HG02885 (cell line): Measurements from ENCODE around the gene TOP2B.

Experiments used
- ATAC-seq: cut with Tn5 transposase; IDR thresholded peaks from one replicate; pipeline ENCODE4 v1.9.1; 2021; ENCODE audit warnings: mild to moderate bottlenecking; ENCODE audit not compliant: unreplicated experiment, poor library complexity

TOP2B gene

GRCh38 chr3:25620493-25620892 lies 44.2 kb downstream of the TOP2B start:
- ATAC-seq = no peak

- ATAC-seq = no peak
Observed at GRCh38 chr3:25619382-25619781, 45.3 kb downstream of the TOP2B start.

- ATAC-seq = no peak
Observed at GRCh38 chr3:25618028-25618427, 46.7 kb downstream of the TOP2B start.

- ATAC-seq = no peak
Observed at GRCh38 chr3:25611193-25611592, 53.5 kb downstream of the TOP2B start.

- ATAC-seq = no peak
Observed at GRCh38 chr3:25610779-25611178, 53.9 kb downstream of the TOP2B start.

- peak; percentile 60 for ATAC-seq
Observed at GRCh38 chr3:25610167-25610566, 54.5 kb downstream of the TOP2B start.

- no peak for ATAC-seq
Observed at GRCh38 chr3:25604107-25604805, 60.5 kb downstream of the TOP2B start.

- no peak for ATAC-seq
Observed at GRCh38 chr3:25603703-25604102, 61.0 kb downstream of the TOP2B start.

- ATAC-seq = no peak
Observed at GRCh38 chr3:25597535-25598101, 67.1 kb downstream of the TOP2B start.

GRCh38 chr3:25594007-25594502 lies 70.7 kb downstream of the TOP2B start:
- peak; percentile 58 for ATAC-seq

GRCh38 chr3:25593001-25593400 lies 71.7 kb downstream of the TOP2B start:
- no peak for ATAC-seq

GRCh38 chr3:25592510-25592968 lies 72.2 kb downstream of the TOP2B start:
- peak; percentile 34 for ATAC-seq

GRCh38 chr3:25589783-25590258 lies 74.9 kb downstream of the TOP2B start:
- no peak for ATAC-seq

- no peak for ATAC-seq
Observed at GRCh38 chr3:25589104-25589782, 75.5 kb downstream of the TOP2B start.

GRCh38 chr3:25588441-25589103 lies 76.1 kb downstream of the TOP2B start:
- ATAC-seq = no peak

- no peak for ATAC-seq
Observed at GRCh38 chr3:25587975-25588374, 76.7 kb downstream of the TOP2B start.

- no peak for ATAC-seq
Observed at GRCh38 chr3:25587526-25587925, 77.2 kb downstream of the TOP2B start.

- no peak for ATAC-seq
Observed at GRCh38 chr3:25587094-25587493, 77.6 kb downstream of the TOP2B start.

GRCh38 chr3:25586553-25586952 lies 78.2 kb downstream of the TOP2B start:
- ATAC-seq = no peak

- no peak for ATAC-seq
Observed at GRCh38 chr3:25586167-25586505, 78.6 kb downstream of the TOP2B start.
